HEK293 (cell line): ENCODE data around the gene RIN3.

Source experiments
- CTCF ChIA-PET: fragments of 350-600 bp; formaldehyde crosslinking; extraction: SDS; loops from one replicate; lab custom pipeline; 2021; ENCODE audit warnings: antibody characterized with exemption; lab: Yijun Ruan, JAX
- POLR2A ChIA-PET: fragments of 300-600 bp; formaldehyde crosslinking; extraction: SDS; loops from one replicate; lab custom pipeline; 2020; ENCODE audit warnings: antibody characterized with exemption, inconsistent platforms; lab: Yijun Ruan, JAX
- H3K27ac ChIP-seq: fragments of 200-500 bp; sonication (Bioruptor generic); 2 replicates; pipeline ENCODE4 v1.5.1; 2014; ENCODE audit warnings: low read depth, low read length, control low read depth, inconsistent platforms; ENCODE audit errors: extremely low read depth
- H3K36me3 ChIP-seq, 2 experiments: fragments of 200-500 bp in 1 of 2; sonication (Bioruptor generic) in 1 of 2; 1 replicate in 1 of 2; 2 replicates in 1 of 2; pipeline ENCODE4 v1.5.1; 2014 to 2017; ENCODE audit warnings: inconsistent platforms in 2 of 2, low read length in 2 of 2; ENCODE audit not compliant: control insufficient read depth in 2 of 2, insufficient read depth in 1 of 2
- H3K4me1 ChIP-seq: fragments of 200-500 bp; sonication (Bioruptor generic); 2 replicates; pipeline ENCODE4 v1.5.1; 2014; ENCODE audit warnings: mild to moderate bottlenecking, low read length, inconsistent platforms; ENCODE audit not compliant: control insufficient read depth, insufficient read depth
- H3K4me3 ChIP-seq: 2 replicates; pipeline ENCODE4 v1.5.1; 2011; ENCODE audit warnings: low read depth, mild to moderate bottlenecking, control low read depth, low read length, moderate library complexity
- H3K9me3 ChIP-seq: fragments of 200-500 bp; sonication (Bioruptor generic); 2 replicates; pipeline ENCODE4 v1.5.1; 2014; ENCODE audit warnings: low read depth, low read length, inconsistent platforms; ENCODE audit not compliant: control insufficient read depth, insufficient read depth
- SCRT1 ChIP-seq: fragments of 450-650 bp; formaldehyde crosslinking; IDR thresholded peaks from 2 replicates; pipeline ENCODE4 v1.5.1; 2016; ENCODE audit warnings: missing biosample characterization, missing genetic modification characterization, borderline replicate concordance
- SETDB1 ChIP-seq: IDR thresholded peaks from one replicate; pipeline ENCODE4 v1.6.1; 2017; ENCODE audit warnings: mild to moderate bottlenecking, low read length, moderate library complexity, mixed read lengths; ENCODE audit not compliant: insufficient read length
- YY1 ChIP-seq: fragments of 450-650 bp; formaldehyde crosslinking; IDR thresholded peaks from 2 replicates; pipeline ENCODE4 v1.5.1; 2018; ENCODE audit warnings: missing biosample characterization, missing genetic modification characterization
- ZBTB1 ChIP-seq: fragments of 450-650 bp; formaldehyde crosslinking; IDR thresholded peaks from 2 replicates; pipeline ENCODE4 v1.5.1; 2016; ENCODE audit warnings: missing biosample characterization, missing genetic modification characterization
- ZBTB17 ChIP-seq: fragments of 450-650 bp; formaldehyde crosslinking; IDR thresholded peaks from 2 replicates; pipeline ENCODE4 v1.5.1; 2016; ENCODE audit warnings: missing biosample characterization, missing genetic modification characterization
- ZIC2 ChIP-seq: fragments of 450-650 bp; formaldehyde crosslinking; IDR thresholded peaks from 2 replicates; pipeline ENCODE4 v1.5.1; 2016; ENCODE audit warnings: missing biosample characterization, missing genetic modification characterization
- ZNF138 ChIP-seq: fragments of 450-650 bp; formaldehyde crosslinking; IDR thresholded peaks from 2 replicates; pipeline ENCODE4 v1.5.1; 2016; ENCODE audit warnings: missing biosample characterization, missing genetic modification characterization, borderline replicate concordance
- ZNF23 ChIP-seq: fragments of 450-650 bp; formaldehyde crosslinking; IDR thresholded peaks from 2 replicates; pipeline ENCODE4 v1.5.1; 2016; ENCODE audit warnings: missing biosample characterization, missing genetic modification characterization, borderline replicate concordance
- ZNF37A ChIP-seq: fragments of 450-650 bp; IDR thresholded peaks from 2 replicates; pipeline ENCODE4 v1.5.1; 2018; ENCODE audit warnings: missing biosample characterization, missing genetic modification characterization
- ZNF391 ChIP-seq: fragments of 450-650 bp; formaldehyde crosslinking; IDR thresholded peaks from 2 replicates; pipeline ENCODE4 v1.5.1; 2016; ENCODE audit warnings: low read depth, missing biosample characterization, missing genetic modification characterization, borderline replicate concordance
- ZNF585B ChIP-seq: fragments of 450-650 bp; formaldehyde crosslinking; IDR thresholded peaks from 2 replicates; pipeline ENCODE4 v1.5.1; 2016; ENCODE audit warnings: missing biosample characterization, missing genetic modification characterization
- ZNF677 ChIP-seq: fragments of 450-650 bp; IDR thresholded peaks from 2 replicates; pipeline ENCODE4 v1.5.0; 2018; ENCODE audit warnings: missing biosample characterization, mild to moderate bottlenecking, missing genetic modification characterization, moderate library complexity
- ZNF791 ChIP-seq: fragments of 450-650 bp; formaldehyde crosslinking; IDR thresholded peaks from 2 replicates; pipeline ENCODE4 v1.5.1; 2016; ENCODE audit warnings: missing biosample characterization, missing genetic modification characterization
- TF ChIP-seq, protein P1 (sequence below): fragments of 450-650 bp; formaldehyde crosslinking; conservative IDR thresholded peaks from 2 replicates; pipeline ENCODE4 v1.5.1; 2016; ENCODE audit warnings: low read depth, missing biosample characterization, missing genetic modification characterization
- TF ChIP-seq, protein P2 (sequence below): fragments of 450-650 bp; formaldehyde crosslinking; IDR thresholded peaks from 2 replicates; pipeline ENCODE4 v1.5.1; 2017; ENCODE audit warnings: missing biosample characterization, mild to moderate bottlenecking, missing genetic modification characterization, moderate library complexity
- TF ChIP-seq, protein P3 (sequence below): fragments of 450-650 bp; formaldehyde crosslinking; IDR thresholded peaks from 2 replicates; pipeline ENCODE4 v1.5.1; 2016; ENCODE audit warnings: missing biosample characterization, missing genetic modification characterization

Gene RIN3

DNA sequence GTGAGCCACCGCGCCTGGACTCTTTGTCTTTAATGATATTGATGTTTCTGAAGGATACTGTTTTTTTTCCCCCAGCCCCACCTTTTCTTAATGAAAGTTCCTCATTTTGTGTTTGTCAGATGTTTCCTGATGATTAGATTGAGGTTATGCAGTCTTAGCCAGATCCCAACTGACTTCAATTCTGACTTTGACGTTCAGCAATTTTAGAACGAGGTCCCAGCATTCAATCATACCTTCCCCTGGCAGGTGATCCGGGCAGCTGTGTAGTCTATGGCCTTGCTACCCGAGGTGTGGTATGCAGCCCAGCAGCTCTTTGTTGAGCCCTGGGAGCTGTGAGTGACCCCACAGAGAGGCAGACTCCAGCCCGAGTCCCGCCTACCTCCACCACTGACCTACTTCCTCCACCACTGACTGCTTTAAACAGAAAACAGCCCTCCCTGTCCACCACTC, 152.1 kb downstream of the RIN3 start (continued):
- TF ChIP-seq ZNF585B (tag by site-specific recombination), result no peak
- TF ChIP-seq YY1 (tag by site-specific recombination), result no peak
- no peak for TF ChIP-seq ZNF23 (tag by site-specific recombination)
- TF ChIP-seq ZNF391 (tag by site-specific recombination), result no peak
- TF ChIP-seq SETDB1, result no peak
- TF ChIP-seq ZNF791, result no peak

- H3K9me3 ChIP-seq, result no peaks in the 10 kb centered on the region
- no peak overlapping the region for H3K4me3 ChIP-seq
- ChIA-PET POLR2A (no interaction called here), CTCF (interaction anchor here (0.6 to 0.7 kb wide), 2 partner anchors 10 to 682 kb away, joined by 3 to 4 read pairs; no protein-coding TSS in a partner anchor)
- H3K27ac ChIP-seq, result no peak overlapping the region
- TF ChIP-seq, protein P1, sequence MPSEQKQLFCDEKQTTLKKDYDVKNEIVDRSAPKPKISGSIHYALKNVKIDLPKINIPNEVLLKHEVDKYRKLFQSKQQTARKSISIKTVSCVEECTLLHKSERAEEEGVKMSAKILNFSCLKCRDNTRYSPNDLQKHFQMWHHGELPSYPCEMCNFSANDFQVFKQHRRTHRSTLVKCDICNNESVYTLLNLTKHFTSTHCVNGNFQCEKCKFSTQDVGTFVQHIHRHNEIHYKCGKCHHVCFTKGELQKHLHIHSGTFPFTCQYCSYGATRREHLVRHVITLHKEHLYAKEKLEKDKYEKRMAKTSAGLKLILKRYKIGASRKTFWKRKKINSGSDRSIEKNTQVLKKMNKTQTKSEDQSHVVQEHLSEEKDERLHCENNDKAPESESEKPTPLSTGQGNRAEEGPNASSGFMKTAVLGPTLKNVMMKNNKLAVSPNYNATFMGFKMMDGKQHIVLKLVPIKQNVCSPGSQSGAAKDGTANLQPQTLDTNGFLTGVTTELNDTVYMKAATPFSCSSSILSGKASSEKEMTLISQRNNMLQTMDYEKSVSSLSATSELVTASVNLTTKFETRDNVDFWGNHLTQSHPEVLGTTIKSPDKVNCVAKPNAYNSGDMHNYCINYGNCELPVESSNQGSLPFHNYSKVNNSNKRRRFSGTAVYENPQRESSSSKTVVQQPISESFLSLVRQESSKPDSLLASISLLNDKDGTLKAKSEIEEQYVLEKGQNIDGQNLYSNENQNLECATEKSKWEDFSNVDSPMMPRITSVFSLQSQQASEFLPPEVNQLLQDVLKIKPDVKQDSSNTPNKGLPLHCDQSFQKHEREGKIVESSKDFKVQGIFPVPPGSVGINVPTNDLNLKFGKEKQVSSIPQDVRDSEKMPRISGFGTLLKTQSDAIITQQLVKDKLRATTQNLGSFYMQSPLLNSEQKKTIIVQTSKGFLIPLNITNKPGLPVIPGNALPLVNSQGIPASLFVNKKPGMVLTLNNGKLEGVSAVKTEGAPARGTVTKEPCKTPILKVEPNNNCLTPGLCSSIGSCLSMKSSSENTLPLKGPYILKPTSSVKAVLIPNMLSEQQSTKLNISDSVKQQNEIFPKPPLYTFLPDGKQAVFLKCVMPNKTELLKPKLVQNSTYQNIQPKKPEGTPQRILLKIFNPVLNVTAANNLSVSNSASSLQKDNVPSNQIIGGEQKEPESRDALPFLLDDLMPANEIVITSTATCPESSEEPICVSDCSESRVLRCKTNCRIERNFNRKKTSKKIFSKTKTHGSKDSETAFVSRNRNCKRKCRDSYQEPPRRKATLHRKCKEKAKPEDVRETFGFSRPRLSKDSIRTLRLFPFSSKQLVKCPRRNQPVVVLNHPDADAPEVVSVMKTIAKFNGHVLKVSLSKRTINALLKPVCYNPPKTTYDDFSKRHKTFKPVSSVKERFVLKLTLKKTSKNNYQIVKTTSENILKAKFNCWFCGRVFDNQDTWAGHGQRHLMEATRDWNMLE (tag by site-specific recombination), result no peak
- TF ChIP-seq ZNF37A (tag by site-specific recombination), result no peak
- H3K4me1 ChIP-seq, result no peaks in the 10 kb centered on the region
- no peaks in the 10 kb centered on the region for H3K36me3 ChIP-seq
These were observed 152.7 kb downstream of the RIN3 start for GRCh38 chr14:92666251-92666650.

DNA sequence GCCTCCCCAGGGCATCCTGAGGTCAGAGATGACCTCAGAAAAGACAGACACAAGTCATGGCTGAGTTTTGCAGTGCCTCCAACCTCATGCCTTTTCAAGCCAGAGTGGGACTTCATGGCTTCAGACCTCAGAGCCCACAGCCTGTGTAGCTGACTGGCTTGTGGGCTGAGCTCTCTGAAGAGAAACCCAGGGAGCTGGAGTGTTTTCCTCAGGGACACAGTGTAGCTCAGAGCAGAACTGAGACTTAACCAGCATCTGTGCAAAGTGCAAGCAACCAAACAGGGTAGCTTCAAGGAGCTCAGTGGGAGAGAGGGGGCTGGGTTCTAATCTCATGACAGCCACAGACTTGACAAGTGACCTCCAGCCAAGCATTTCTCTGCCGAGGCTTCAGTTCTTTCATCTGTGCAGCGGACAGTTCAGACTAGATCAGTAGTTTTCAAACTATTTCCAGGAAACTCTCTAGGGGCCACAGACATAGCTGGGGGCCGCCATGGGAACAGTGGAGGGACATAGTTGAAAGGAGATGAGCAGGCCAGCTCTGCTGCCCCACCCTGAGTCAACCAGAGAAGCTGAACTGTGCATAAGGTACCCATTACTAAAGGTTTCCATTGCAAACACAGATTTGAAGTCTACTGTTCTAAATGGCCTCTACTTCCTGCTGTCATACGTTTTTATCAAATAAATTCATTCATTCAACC, 154.8 kb downstream of the RIN3 start:
- CTCF ChIA-PET, result no interaction called here

More for the DNA sequence above, 154.8 kb downstream of the RIN3 start:
- Histone ChIP-seq H3K9me3 (no peaks in the 10 kb centered on the region), H3K4me3 (no peak overlapping the region), H3K4me1 (no peaks in the 10 kb centered on the region), H3K27ac (no peak overlapping the region), H3K36me3 (no peaks in the 10 kb centered on the region)
- TF ChIP-seq, protein P2, sequence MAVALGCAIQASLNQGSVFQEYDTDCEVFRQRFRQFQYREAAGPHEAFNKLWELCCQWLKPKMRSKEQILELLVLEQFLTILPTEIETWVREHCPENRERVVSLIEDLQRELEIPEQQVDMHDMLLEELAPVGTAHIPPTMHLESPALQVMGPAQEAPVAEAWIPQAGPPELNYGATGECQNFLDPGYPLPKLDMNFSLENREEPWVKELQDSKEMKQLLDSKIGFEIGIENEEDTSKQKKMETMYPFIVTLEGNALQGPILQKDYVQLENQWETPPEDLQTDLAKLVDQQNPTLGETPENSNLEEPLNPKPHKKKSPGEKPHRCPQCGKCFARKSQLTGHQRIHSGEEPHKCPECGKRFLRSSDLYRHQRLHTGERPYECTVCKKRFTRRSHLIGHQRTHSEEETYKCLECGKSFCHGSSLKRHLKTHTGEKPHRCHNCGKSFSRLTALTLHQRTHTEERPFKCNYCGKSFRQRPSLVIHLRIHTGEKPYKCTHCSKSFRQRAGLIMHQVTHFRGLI (tag by site-specific recombination), result no peak
- TF ChIP-seq ZNF677 (tag by site-specific recombination), result no peak
- TF ChIP-seq SCRT1 (tag by site-specific recombination), result no peak
- no peak for TF ChIP-seq ZNF138 (tag by site-specific recombination)
- TF ChIP-seq ZNF585B (tag by site-specific recombination), result no peak
- TF ChIP-seq ZBTB17, result no peak
- no peak for TF ChIP-seq ZIC2 (tag by site-specific recombination)
- TF ChIP-seq ZBTB1 (tag by site-specific recombination), result no peak
- TF ChIP-seq, protein P3, sequence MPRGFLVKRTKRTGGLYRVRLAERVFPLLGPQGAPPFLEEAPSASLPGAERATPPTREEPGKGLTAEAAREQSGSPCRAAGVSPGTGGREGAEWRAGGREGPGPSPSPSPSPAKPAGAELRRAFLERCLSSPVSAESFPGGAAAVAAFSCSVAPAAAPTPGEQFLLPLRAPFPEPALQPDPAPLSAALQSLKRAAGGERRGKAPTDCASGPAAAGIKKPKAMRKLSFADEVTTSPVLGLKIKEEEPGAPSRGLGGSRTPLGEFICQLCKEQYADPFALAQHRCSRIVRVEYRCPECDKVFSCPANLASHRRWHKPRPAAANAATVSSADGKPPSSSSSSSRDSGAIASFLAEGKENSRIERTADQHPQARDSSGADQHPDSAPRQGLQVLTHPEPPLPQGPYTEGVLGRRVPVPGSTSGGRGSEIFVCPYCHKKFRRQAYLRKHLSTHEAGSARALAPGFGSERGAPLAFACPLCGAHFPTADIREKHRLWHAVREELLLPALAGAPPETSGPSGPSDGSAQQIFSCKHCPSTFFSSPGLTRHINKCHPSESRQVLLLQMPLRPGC (tag by site-specific recombination), result no peak
- POLR2A ChIA-PET, result no interaction called here
